Right lobe of liver (tissue), 6 donors: ENCODE results near the gene PHAF1. TPM values are rescaled to one million over a fixed set of nuclear protein-coding genes. Genes with fewer than 3 reads are reported as not detected.

Experiments
- ATAC-seq, 4 donors: fragments of 200-7000 bp; cut with Tn5 transposase; one replicate each; pipeline ENCODE4 v1.9.1; 2020; ENCODE audit warnings: mild to moderate bottlenecking in 4 of 4, moderate library complexity in 4 of 4
- DNase-seq, 3 donors: peaks; one replicate each; pipeline ENCODE4 v3.0.0-alpha.2; 2020
- H3K27ac ChIP-seq, 3 donors: fragments of 200-600 bp; one replicate each; pipeline ENCODE4 v1.8.0; 2022
- H3K27me3 ChIP-seq, 2 donors: fragments of 200-600 bp; one replicate each; pipeline ENCODE4 v1.8.0; 2022
- H3K36me3 ChIP-seq, 4 donors: fragments of 200-600 bp; sonication (generic) in 1 of 4; one replicate each; pipeline versions ENCODE4 v1.5.1 to v1.8.0; 2017 to 2022; ENCODE audit warnings: control low read depth in 1 of 4
- H3K4me1 ChIP-seq, 4 donors: fragments of 200-600 bp; sonication (generic) in 1 of 4; one replicate each; pipeline versions ENCODE4 v1.5.1 to v1.8.0; 2017 to 2022; ENCODE audit warnings: control low read depth in 1 of 4
- H3K4me3 ChIP-seq, 3 donors: fragments of 200-600 bp; one replicate each; pipeline ENCODE4 v1.8.0; 2022
- H3K9me3 ChIP-seq, 4 donors: fragments of 200-600 bp; sonication (generic) in 1 of 4; one replicate each; pipeline versions ENCODE4 v1.5.1 to v1.8.0; 2017 to 2022; ENCODE audit warnings: control low read depth in 1 of 4
- POLR2A ChIP-seq: fragments of 450-650 bp; IDR thresholded peaks from one replicate; pipeline ENCODE4 v1.6.1; 2017; ENCODE audit warnings: antibody characterized with exemption, mild to moderate bottlenecking
- WGBS: methylation state at CpG from one replicate; pipeline ENCODE4 v1.1.6; 2018; ENCODE audit warnings: low coverage, low lambda C conversion rate; ENCODE audit not compliant: insufficient coverage; ENCODE audit errors: missing lambda C conversion rate; 5-methylcytosine and 5-hydroxymethylcytosine counted together
- intact Hi-C, 2 donors: fragments of 100-400 bp; cut with DNase I; formaldehyde crosslinking; loops; one replicate each; pipeline versions ENCODE4 v1.11.2 to v1.14.1; 2022
- total RNA-seq, 6 experiments: library from RNA; depleted of rRNA in 2 of 6; stranded (reverse); fragments of >200 nt in 2 of 6; fragmentation: NEBNext Ultra II Directional in 3 of 6; extraction: Animal tissue kit (Norgen Biotek cat#: 25700) in 3 of 6; gene quantifications; one replicate each; pipeline versions ENCODE4 v1.1.0 to v1.2.4, GENCODE V29; 2016 to 2023
- TF ChIP-seq, protein P1 (sequence below), 4 donors: fragments of 200-600 bp in 3 of 4; fragments of 450-650 bp in 1 of 4; IDR thresholded peaks; one replicate each; pipeline versions ENCODE4 v1.5.1 to v1.8.0; 2016 to 2022; ENCODE audit warnings: antibody characterized with exemption in 4 of 4, mild to moderate bottlenecking in 2 of 4
- donor health status: DM: no; HTN: yes; CAD: no.
- donor health status: DM: no; HTN: no; CAD: no.
- donor health status: DM: no; HTN: no; CAD: no.
- donor health status: DM: no; HTN: yes; CAD: no.
- donor health status: DM: no; HTN: yes; CAD: no.

The PHAF1 gene
- total RNA-seq, 6 experiments from 2014 or later: 22.3 to 45.1 (median 32.4) TPM

DNA sequence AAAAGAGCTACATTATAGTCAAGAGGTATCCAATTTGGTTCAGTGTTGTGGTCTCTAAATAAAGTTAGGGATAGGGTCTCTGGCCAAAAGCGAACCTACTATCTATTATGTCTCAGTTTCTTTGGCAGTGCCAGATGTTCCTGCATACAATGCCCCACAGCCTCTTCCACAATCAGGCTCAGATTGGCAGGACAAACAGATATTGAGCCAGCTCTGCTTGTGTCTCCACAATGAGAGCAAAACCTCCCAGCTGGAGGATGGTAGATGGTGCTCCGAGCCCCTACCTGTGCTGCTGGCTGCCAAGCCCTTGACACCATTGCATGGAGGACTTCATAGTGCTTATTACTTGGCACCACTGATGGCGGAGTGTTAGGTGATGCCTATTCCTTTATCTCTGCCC is 19.7 kb downstream of the PHAF1 start:
- TF ChIP-seq POLR2A: no peak
- TF ChIP-seq, protein P1, sequence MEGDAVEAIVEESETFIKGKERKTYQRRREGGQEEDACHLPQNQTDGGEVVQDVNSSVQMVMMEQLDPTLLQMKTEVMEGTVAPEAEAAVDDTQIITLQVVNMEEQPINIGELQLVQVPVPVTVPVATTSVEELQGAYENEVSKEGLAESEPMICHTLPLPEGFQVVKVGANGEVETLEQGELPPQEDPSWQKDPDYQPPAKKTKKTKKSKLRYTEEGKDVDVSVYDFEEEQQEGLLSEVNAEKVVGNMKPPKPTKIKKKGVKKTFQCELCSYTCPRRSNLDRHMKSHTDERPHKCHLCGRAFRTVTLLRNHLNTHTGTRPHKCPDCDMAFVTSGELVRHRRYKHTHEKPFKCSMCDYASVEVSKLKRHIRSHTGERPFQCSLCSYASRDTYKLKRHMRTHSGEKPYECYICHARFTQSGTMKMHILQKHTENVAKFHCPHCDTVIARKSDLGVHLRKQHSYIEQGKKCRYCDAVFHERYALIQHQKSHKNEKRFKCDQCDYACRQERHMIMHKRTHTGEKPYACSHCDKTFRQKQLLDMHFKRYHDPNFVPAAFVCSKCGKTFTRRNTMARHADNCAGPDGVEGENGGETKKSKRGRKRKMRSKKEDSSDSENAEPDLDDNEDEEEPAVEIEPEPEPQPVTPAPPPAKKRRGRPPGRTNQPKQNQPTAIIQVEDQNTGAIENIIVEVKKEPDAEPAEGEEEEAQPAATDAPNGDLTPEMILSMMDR (IDR thresholded peaks at IDR 0.05): no peak
- Histone ChIP-seq H3K9me3 (no peaks in the 10 kb centered on the region), H3K4me1 (no peaks in the 10 kb centered on the region), H3K27me3 (no peaks in the 10 kb centered on the region), H3K27ac (no peak overlapping the region), H3K4me3 (no peak overlapping the region), H3K36me3 (peaks cover 0 to 90% (median 41%) of the 10 kb centered on the region in 4 donors)
- no peak for DNase-seq
- intact Hi-C loops: no loop called here
- WGBS: 100% methylated on average over 1 of the region's 3 CpGs
- ATAC-seq: no peak

DNA sequence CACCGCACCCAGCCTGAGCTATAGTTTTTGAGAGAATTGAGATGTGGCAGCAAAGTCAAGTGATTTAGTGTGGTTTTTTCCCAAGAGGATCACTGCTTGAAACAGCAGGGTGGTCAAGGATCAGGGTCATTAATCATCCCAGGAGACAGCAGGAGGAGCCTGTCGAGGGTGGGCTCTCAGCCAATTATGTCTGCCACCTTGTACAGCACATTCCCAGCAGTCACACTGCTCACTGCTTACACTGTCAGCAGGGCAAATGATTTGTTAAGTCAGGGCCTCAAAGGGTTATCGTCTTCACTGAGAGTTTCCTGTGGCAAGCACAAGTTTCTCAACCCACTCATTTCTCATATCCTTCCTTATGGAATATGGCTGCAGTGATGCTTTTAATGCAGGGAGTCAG is 27.9 kb downstream of the PHAF1 start:
- Histone ChIP-seq H3K4me3 (no peak overlapping the region), H3K27ac (no peak overlapping the region), H3K36me3 (peaks cover 0 to 100% (median 62%) of the 10 kb centered on the region in 4 donors), H3K27me3 (no peaks in the 10 kb centered on the region), H3K4me1 (no peaks in the 10 kb centered on the region), H3K9me3 (no peaks in the 10 kb centered on the region)
- peak; percentile 26 to 58 (median 48) for ATAC-seq
- TF ChIP-seq POLR2A: no peak
- intact Hi-C loops: no loop called here
- WGBS: 33% methylated on average over 2 of the region's 3 CpGs
- no peak for DNase-seq

DNA sequence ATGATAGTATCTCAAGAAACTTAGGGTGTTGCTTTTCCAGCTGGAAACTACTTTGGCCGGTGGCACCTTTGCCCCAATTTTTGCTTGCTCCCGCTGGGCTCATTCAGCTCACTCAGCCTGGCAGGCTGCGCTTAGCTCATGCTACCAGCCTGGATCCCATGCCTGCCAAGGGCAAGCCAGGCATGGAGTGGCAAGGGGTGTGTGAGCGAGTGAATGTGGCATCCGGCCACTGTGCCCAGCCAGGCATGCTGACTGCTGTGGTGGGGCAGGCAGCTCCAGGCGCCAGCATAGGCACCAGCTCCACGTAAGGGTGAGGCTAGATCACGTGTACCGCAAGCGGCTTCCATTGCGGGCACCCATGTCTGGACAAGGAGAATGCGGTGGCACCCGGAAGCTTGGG is 31.6 kb downstream of the PHAF1 start:
- DNase-seq: no peak
- Histone ChIP-seq H3K4me1 (no peaks in the 10 kb centered on the region), H3K36me3 (peaks cover 6 to 100% (median 64%) of the 10 kb centered on the region in 4 donors), H3K4me3 (no peak overlapping the region), H3K9me3 (no peaks in the 10 kb centered on the region), H3K27me3 (no peaks in the 10 kb centered on the region), H3K27ac (no peak overlapping the region)
- intact Hi-C loops: no loop called here
- TF ChIP-seq, protein P1 (IDR thresholded peaks at IDR 0.05): no peak
- no peak for TF ChIP-seq POLR2A
- no CpG with 5 or more reads among the region's 13 CpGs for WGBS
- ATAC-seq: no peak

DNA sequence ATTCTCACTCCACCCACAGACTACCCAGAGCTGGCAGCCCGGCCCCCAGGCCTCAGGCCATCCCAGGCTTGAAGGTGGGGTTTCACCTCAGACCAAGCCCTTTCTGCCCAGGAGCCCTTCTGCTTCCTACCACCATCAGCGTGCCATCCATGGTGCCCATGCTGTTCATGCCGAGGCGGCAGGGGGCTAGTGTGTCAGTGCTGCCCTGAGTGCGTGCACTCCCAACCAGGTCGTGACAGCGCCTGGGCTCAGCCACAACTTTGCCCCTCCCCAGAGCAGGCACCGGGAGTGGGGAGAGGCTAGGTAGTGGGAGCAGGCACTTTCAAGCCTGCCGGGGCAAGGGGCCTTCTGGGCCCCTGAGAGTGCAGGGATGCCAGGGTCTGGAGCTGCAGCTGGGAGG is 32.6 kb downstream of the PHAF1 start:
- Histone ChIP-seq H3K4me3 (no peak overlapping the region), H3K4me1 (no peaks in the 10 kb centered on the region), H3K9me3 (no peaks in the 10 kb centered on the region), H3K36me3 (peaks cover 6 to 100% (median 65%) of the 10 kb centered on the region in 4 donors), H3K27me3 (no peaks in the 10 kb centered on the region), H3K27ac (no peak overlapping the region)
- no CpG with 5 or more reads among the region's 9 CpGs for WGBS
- intact Hi-C loops: no loop called here
- DNase-seq (peak in 1 of 3 donors; percentile 37), ATAC-seq (no peak)
- TF ChIP-seq, protein P1 (IDR thresholded peaks at IDR 0.05): no peak
- TF ChIP-seq POLR2A: no peak

DNA sequence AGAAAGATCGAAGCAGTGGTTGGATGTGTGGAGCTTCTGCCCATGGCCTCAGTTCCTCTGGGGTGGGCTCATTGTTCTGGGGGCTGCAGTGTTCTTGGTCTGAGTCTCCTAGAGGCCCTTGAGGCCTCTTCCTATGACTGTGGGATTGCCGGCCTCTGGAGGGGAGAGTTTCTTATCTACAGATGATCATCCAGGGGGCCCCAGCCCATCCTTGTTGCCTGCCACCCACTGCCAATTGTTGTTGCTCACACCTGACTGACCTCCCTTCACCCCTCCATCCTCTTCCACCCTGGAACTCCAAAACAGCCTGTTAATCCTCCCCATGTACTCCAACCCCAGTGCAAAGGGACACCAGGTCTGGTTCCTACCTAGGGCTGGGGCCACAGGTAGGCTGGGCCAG is 35.2 kb downstream of the PHAF1 start:
- no peak for TF ChIP-seq POLR2A
- TF ChIP-seq, protein P1 (IDR thresholded peaks at IDR 0.05): no peak
- 100% methylated on average over 1 of the region's 2 CpGs for WGBS
- peaks cover 6 to 87% (median 50%) of the 10 kb centered on the region in 4 donors for H3K36me3 ChIP-seq
- H3K4me1 ChIP-seq: peaks cover 0 to 1% (median 0%) of the 10 kb centered on the region in 4 donors
- peak in 1 of 3 donors; percentile 7 for DNase-seq
- ATAC-seq: no peak
- no peaks in the 10 kb centered on the region for H3K27me3 ChIP-seq
- H3K4me3 ChIP-seq: no peak overlapping the region
- intact Hi-C loops: no loop called here
- no peak overlapping the region for H3K27ac ChIP-seq
- no peaks in the 10 kb centered on the region for H3K9me3 ChIP-seq
